Gastrocnemius medialis (tissue), 4 donors: ENCODE data around the gene CCDC170. TPM values are rescaled to one million over a fixed set of nuclear protein-coding genes. Genes with fewer than 3 reads are reported as not detected.
A peak's percentile ranks its signal among the peaks of the same experiment; 100 is the strongest.

Source experiments
- ATAC-seq, 2 donors: fragments of 150-250 bp; one replicate each; pipeline ENCODE4 v1.9.1; 2016
- DNase-seq, 2 donors: peaks; one replicate each; pipeline ENCODE4 v3.0.0-alpha.2; 2019
- H3K27ac ChIP-seq, 4 donors: fragments of 200-600 bp; sonication (generic); 1 replicate in 1 of 4; 2 replicates in 3 of 4; pipeline ENCODE4 v1.5.1; 2016 to 2018; ENCODE audit warnings: mild to moderate bottlenecking in 2 of 4, moderate library complexity in 1 of 4
- H3K27me3 ChIP-seq, 3 donors: fragments of 200-600 bp; sonication (generic) in 2 of 3; 1 replicate in 1 of 3; 2 replicates in 2 of 3; pipeline versions ENCODE4 v1.5.1 to v1.6.0; 2016 to 2019; ENCODE audit warnings: mild to moderate bottlenecking in 1 of 3, moderate library complexity in 1 of 3
- H3K36me3 ChIP-seq, 2 donors: fragments of 200-600 bp; sonication (generic) in 1 of 2; one replicate each; pipeline ENCODE4 v1.5.1; 2017 to 2018
- H3K4me1 ChIP-seq, 2 donors: fragments of 200-600 bp; sonication (generic) in 1 of 2; one replicate each; pipeline ENCODE4 v1.5.1; 2016 to 2017; ENCODE audit warnings: mild to moderate bottlenecking in 2 of 2
- H3K4me3 ChIP-seq, 4 donors: fragments of 200-600 bp; sonication (generic) in 3 of 4; 1 replicate in 1 of 4; 2 replicates in 3 of 4; pipeline ENCODE4 v1.5.1; 2016 to 2019; ENCODE audit warnings: mild to moderate bottlenecking in 2 of 4
- H3K9me3 ChIP-seq, 3 donors: fragments of 200-600 bp; sonication (generic) in 2 of 3; 1 replicate in 1 of 3; 2 replicates in 2 of 3; pipeline ENCODE4 v1.5.1; 2016 to 2019
- POLR2A ChIP-seq, 2 donors: fragments of 450-650 bp; IDR thresholded peaks; one replicate each; pipeline ENCODE4 v1.6.1; 2017; ENCODE audit warnings: antibody characterized with exemption in 2 of 2, mild to moderate bottlenecking in 2 of 2, moderate library complexity in 2 of 2
- in situ Hi-C, 4 donors: fragments of 200-750 bp; cut with MboI; loops; one replicate each; pipeline versions ENCODE4 v1.15.0 to v1.8.0; 2017; ENCODE audit warnings: low sequenced_read_pairs in 4 of 4
- intact Hi-C: fragments of 100-400 bp; cut with DNase I; formaldehyde crosslinking; loops from one replicate; pipeline ENCODE4 v1.15.1; 2023; ENCODE audit warnings: low total_unique reads
- total RNA-seq, 4 donors: library from RNA; depleted of rRNA; stranded (reverse); fragments of >200 nt; gene quantifications; one replicate each; pipeline versions ENCODE4 v1.1.0 to v1.2.3, GENCODE V29; 2016
- TF ChIP-seq, protein P1 (sequence below), 5 experiments: fragments of 450-650 bp in 3 of 5; fragments of 200-600 bp in 2 of 5; sonication (generic) in 2 of 5; IDR thresholded peaks in 4 of 5; conservative IDR thresholded peaks in 1 of 5; 1 replicate in 4 of 5; 2 replicates in 1 of 5; pipeline ENCODE4 v1.5.1; 2016 to 2019; ENCODE audit warnings: antibody characterized with exemption in 5 of 5, mild to moderate bottlenecking in 3 of 5, moderate library complexity in 3 of 5

The CCDC170 gene
- total RNA-seq, 4 donors from 2014 or later, result 0.04 to 0.05 TPM; not detected in 2

GRCh38 chr6:151664390-151664789 lies 170.6 kb downstream of the CCDC170 start:
- in situ Hi-C loops (no loop called here), intact Hi-C loops (no loop called here)
- Histone ChIP-seq H3K9me3 (no peaks in the 10 kb centered on the region), H3K27ac (no peak overlapping the region), H3K4me3 (no peak overlapping the region), H3K4me1 (peaks cover 0 to 6% of the 10 kb centered on the region in 2 donors), H3K27me3 (no peaks in the 10 kb centered on the region), H3K36me3 (no peaks in the 10 kb centered on the region)
- ATAC-seq (no peak), DNase-seq (no peak)
- TF ChIP-seq, protein P1, sequence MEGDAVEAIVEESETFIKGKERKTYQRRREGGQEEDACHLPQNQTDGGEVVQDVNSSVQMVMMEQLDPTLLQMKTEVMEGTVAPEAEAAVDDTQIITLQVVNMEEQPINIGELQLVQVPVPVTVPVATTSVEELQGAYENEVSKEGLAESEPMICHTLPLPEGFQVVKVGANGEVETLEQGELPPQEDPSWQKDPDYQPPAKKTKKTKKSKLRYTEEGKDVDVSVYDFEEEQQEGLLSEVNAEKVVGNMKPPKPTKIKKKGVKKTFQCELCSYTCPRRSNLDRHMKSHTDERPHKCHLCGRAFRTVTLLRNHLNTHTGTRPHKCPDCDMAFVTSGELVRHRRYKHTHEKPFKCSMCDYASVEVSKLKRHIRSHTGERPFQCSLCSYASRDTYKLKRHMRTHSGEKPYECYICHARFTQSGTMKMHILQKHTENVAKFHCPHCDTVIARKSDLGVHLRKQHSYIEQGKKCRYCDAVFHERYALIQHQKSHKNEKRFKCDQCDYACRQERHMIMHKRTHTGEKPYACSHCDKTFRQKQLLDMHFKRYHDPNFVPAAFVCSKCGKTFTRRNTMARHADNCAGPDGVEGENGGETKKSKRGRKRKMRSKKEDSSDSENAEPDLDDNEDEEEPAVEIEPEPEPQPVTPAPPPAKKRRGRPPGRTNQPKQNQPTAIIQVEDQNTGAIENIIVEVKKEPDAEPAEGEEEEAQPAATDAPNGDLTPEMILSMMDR (IDR thresholded peaks at IDR 0.05 in 4 of 5, conservative IDR thresholded peaks at IDR 0.05 in 1 of 5), result no peak
- TF ChIP-seq POLR2A (IDR thresholded peaks at IDR 0.05), result no peak

DNA sequence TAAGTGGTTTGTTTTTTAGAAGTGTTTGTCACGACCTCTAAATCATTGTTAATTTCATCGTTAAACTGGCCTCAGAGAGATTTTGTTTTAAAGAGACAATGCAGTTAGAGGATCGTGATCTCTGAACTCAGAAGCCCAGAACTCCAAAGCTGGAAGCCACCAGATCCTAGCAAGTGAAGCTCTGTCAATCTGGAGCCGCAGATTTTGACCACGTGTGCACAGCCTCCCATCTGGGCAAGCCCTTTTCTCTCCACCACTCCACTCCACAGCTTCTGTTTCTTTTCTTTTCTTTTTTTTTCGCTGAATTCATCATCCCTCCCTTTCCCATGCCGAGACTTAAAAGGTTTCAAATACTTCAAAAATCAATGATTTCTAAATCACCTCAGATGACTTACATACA lies 171.5 kb downstream of the CCDC170 start:
- ATAC-seq (no peak), DNase-seq (no peak)
- Histone ChIP-seq H3K27ac (no peak overlapping the region), H3K4me3 (no peak overlapping the region), H3K9me3 (no peaks in the 10 kb centered on the region), H3K36me3 (no peaks in the 10 kb centered on the region), H3K4me1 (peaks cover 0 to 6% of the 10 kb centered on the region in 2 donors), H3K27me3 (no peaks in the 10 kb centered on the region)
- in situ Hi-C loops, result no loop called here
- TF ChIP-seq, protein P1 (IDR thresholded peaks at IDR 0.05 in 4 of 5, conservative IDR thresholded peaks at IDR 0.05 in 1 of 5), result no peak
- no peak for TF ChIP-seq POLR2A (IDR thresholded peaks at IDR 0.05)
- intact Hi-C loops, result no loop called here

- Histone ChIP-seq H3K27me3 (no peaks in the 10 kb centered on the region), H3K9me3 (no peaks in the 10 kb centered on the region), H3K36me3 (no peaks in the 10 kb centered on the region), H3K27ac (no peak overlapping the region), H3K4me1 (peaks cover 0 to 6% of the 10 kb centered on the region in 2 donors), H3K4me3 (no peak overlapping the region)
- intact Hi-C loops, result no loop called here
- TF ChIP-seq POLR2A (IDR thresholded peaks at IDR 0.05), result no peak
- TF ChIP-seq, protein P1 (IDR thresholded peaks at IDR 0.05 in 4 of 5, conservative IDR thresholded peaks at IDR 0.05 in 1 of 5), result no peak
- in situ Hi-C loops, result no loop called here
- no peak for DNase-seq
- ATAC-seq, result no peak
These were observed 172.7 kb downstream of the CCDC170 start for GRCh38 chr6:151666526-151666925.

- Histone ChIP-seq H3K4me1 (peaks cover 0 to 6% of the 10 kb centered on the region in 2 donors), H3K4me3 (no peak overlapping the region), H3K9me3 (no peaks in the 10 kb centered on the region), H3K36me3 (no peaks in the 10 kb centered on the region), H3K27ac (peak overlapping the region in 1 of 4 donors; percentile 53), H3K27me3 (no peaks in the 10 kb centered on the region)
- DNase-seq (no peak), ATAC-seq (no peak)
- intact Hi-C loops, result no loop called here
- in situ Hi-C loops, result no loop called here
- TF ChIP-seq POLR2A (IDR thresholded peaks at IDR 0.05), result no peak
- TF ChIP-seq, protein P1 (IDR thresholded peaks at IDR 0.05 in 4 of 5, conservative IDR thresholded peaks at IDR 0.05 in 1 of 5), result no peak
These were observed 175.4 kb downstream of the CCDC170 start for GRCh38 chr6:151669208-151669560.

DNA sequence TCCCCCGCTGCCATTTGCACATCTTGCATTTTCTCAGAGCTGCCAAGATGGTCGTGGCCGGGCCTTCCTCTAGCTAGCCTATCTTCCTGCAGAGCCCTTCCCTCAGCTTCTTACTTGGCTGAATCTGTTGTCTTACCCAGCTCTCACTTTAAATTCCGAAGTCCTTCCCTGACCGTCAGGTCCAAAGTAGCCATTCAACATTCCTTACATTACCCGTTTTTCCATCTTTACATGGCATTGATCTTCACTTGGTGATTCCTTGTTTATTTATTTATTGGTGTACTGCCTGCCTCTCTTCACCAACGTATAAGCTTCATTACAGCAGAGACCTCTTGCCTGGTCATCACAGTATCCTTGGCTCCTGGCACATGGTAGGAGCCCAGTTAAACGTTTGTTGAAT lies 176.3 kb downstream of the CCDC170 start:
- Histone ChIP-seq H3K27me3 (no peaks in the 10 kb centered on the region), H3K4me3 (no peak overlapping the region), H3K9me3 (no peaks in the 10 kb centered on the region), H3K4me1 (peaks cover 0 to 6% of the 10 kb centered on the region in 2 donors), H3K27ac (no peak overlapping the region), H3K36me3 (no peaks in the 10 kb centered on the region)
- DNase-seq (no peak), ATAC-seq (no peak)
- intact Hi-C loops (no loop called here), in situ Hi-C loops (no loop called here)
- no peak for TF ChIP-seq POLR2A (IDR thresholded peaks at IDR 0.05)
- TF ChIP-seq, protein P1 (IDR thresholded peaks at IDR 0.05 in 4 of 5, conservative IDR thresholded peaks at IDR 0.05 in 1 of 5), result no peak
